Muscle layer of colon (tissue), 2 donors: ENCODE data around the gene OR2L2.

Source experiments
- H3K27ac ChIP-seq: one replicate; pipeline ENCODE4 v1.7.0; 2013; ENCODE audit warnings: low read depth, mild to moderate bottlenecking, low read length, moderate library complexity
- H3K27me3 ChIP-seq, 2 donors: one replicate each; pipeline ENCODE4 v1.7.0; 2013; ENCODE audit warnings: low read length in 2 of 2, mild to moderate bottlenecking in 2 of 2; ENCODE audit not compliant: insufficient read depth in 2 of 2, control insufficient read depth in 1 of 2
- H3K36me3 ChIP-seq: one replicate; pipeline ENCODE4 v1.7.0; 2013; ENCODE audit warnings: mild to moderate bottlenecking, low read length; ENCODE audit not compliant: insufficient read depth
- H3K4me1 ChIP-seq: one replicate; pipeline ENCODE4 v1.7.0; 2013; ENCODE audit warnings: mild to moderate bottlenecking, low read length; ENCODE audit not compliant: insufficient read depth
- H3K4me3 ChIP-seq, 2 donors: one replicate each; pipeline ENCODE4 v1.7.0; 2013; ENCODE audit warnings: low read length in 2 of 2, low read depth in 1 of 2, mild to moderate bottlenecking in 1 of 2, moderate library complexity in 1 of 2
- H3K9ac ChIP-seq: one replicate; pipeline ENCODE4 v1.7.0; 2013; ENCODE audit warnings: low read length
- H3K9me3 ChIP-seq: one replicate; pipeline ENCODE4 v1.7.0; 2013; ENCODE audit warnings: mild to moderate bottlenecking, low read length
- donor health status: abdominal sarcoma.
- donor health status: Adenocarcinoma of cecum.

The OR2L2 gene

GRCh38 chr1:248029770-248030169 lies at the start of gene OR2L2:
OR2L2 (plus strand) TSS chr1:248030070; CDS start chr1:248038268, 8,198 bp downstream.
- Histone ChIP-seq H3K9ac (no peak within 1 kb of the TSS), H3K4me1 (no peaks in the 10 kb centered on the region), H3K27ac (no peak within 1 kb of the TSS), H3K4me3 (no peak within 1 kb of the TSS), H3K27me3 (no peaks in the 10 kb centered on the region), H3K9me3 (no peaks in the 10 kb centered on the region), H3K36me3 (no peaks in the 10 kb centered on the region)

- Histone ChIP-seq H3K9me3 (no peaks in the 10 kb centered on the region), H3K27me3 (no peaks in the 10 kb centered on the region), H3K36me3 (no peaks in the 10 kb centered on the region), H3K4me3 (no peak overlapping the region), H3K9ac (no peak overlapping the region), H3K4me1 (no peaks in the 10 kb centered on the region), H3K27ac (no peak overlapping the region)
Measured at GRCh38 chr1:247992986-247993385, 36.9 kb upstream of the OR2L2 start.

GRCh38 chr1:247998811-247999210 lies 31.1 kb upstream of the OR2L2 start:
- Histone ChIP-seq H3K27ac (no peak overlapping the region), H3K9me3 (no peaks in the 10 kb centered on the region), H3K4me3 (no peak overlapping the region), H3K27me3 (no peaks in the 10 kb centered on the region), H3K4me1 (no peaks in the 10 kb centered on the region), H3K36me3 (no peaks in the 10 kb centered on the region), H3K9ac (no peak overlapping the region)

GRCh38 chr1:248000169-248000568 lies 29.7 kb upstream of the OR2L2 start:
- H3K9me3 ChIP-seq = no peaks in the 10 kb centered on the region
- no peaks in the 10 kb centered on the region for H3K36me3 ChIP-seq
- H3K4me1 ChIP-seq = no peaks in the 10 kb centered on the region
- no peak overlapping the region for H3K9ac ChIP-seq
- H3K27ac ChIP-seq = no peak overlapping the region
- no peak overlapping the region for H3K4me3 ChIP-seq
- H3K27me3 ChIP-seq = no peaks in the 10 kb centered on the region

- Histone ChIP-seq H3K9me3 (no peaks in the 10 kb centered on the region), H3K27me3 (no peaks in the 10 kb centered on the region), H3K9ac (no peak overlapping the region), H3K4me3 (no peak overlapping the region), H3K36me3 (no peaks in the 10 kb centered on the region), H3K27ac (no peak overlapping the region), H3K4me1 (no peaks in the 10 kb centered on the region)
Measured at GRCh38 chr1:248007778-248008177, 22.1 kb upstream of the OR2L2 start.

GRCh38 chr1:248009681-248010080 lies 20.2 kb upstream of the OR2L2 start:
- no peak overlapping the region for H3K9ac ChIP-seq

GRCh38 chr1:248013229-248013710 lies 16.6 kb upstream of the OR2L2 start, which contains the start of gene OR2L5:
OR2L5 (plus strand) TSS chr1:248013660; CDS start chr1:248021948, 8,288 bp downstream.
- no peaks in the 10 kb centered on the region for H3K36me3 ChIP-seq
- H3K27me3 ChIP-seq = no peaks in the 10 kb centered on the region
- no peaks in the 10 kb centered on the region for H3K4me1 ChIP-seq
- no peak within 1 kb of the TSS for H3K4me3 ChIP-seq
- no peak within 1 kb of the TSS for H3K9ac ChIP-seq
- no peaks in the 10 kb centered on the region for H3K9me3 ChIP-seq
- H3K27ac ChIP-seq = no peak within 1 kb of the TSS

More at GRCh38 chr1:248009681-248010080, 20.2 kb upstream of the OR2L2 start:
- Histone ChIP-seq H3K9me3 (no peaks in the 10 kb centered on the region), H3K4me1 (no peaks in the 10 kb centered on the region), H3K36me3 (no peaks in the 10 kb centered on the region), H3K27ac (no peak overlapping the region), H3K27me3 (no peaks in the 10 kb centered on the region), H3K4me3 (no peak overlapping the region)

- Histone ChIP-seq H3K27ac (no peak overlapping the region), H3K4me1 (no peaks in the 10 kb centered on the region), H3K9me3 (no peaks in the 10 kb centered on the region), H3K27me3 (no peaks in the 10 kb centered on the region), H3K36me3 (no peaks in the 10 kb centered on the region), H3K4me3 (no peak overlapping the region), H3K9ac (no peak overlapping the region)
Measured at GRCh38 chr1:248015803-248016202, 14.1 kb upstream of the OR2L2 start.

GRCh38 chr1:248045209-248045608 lies 15.3 kb downstream of the OR2L2 start:
- Histone ChIP-seq H3K4me3 (no peak overlapping the region), H3K9ac (no peak overlapping the region), H3K36me3 (no peaks in the 10 kb centered on the region), H3K27ac (no peak overlapping the region), H3K9me3 (no peaks in the 10 kb centered on the region), H3K27me3 (no peaks in the 10 kb centered on the region), H3K4me1 (no peaks in the 10 kb centered on the region)

- Histone ChIP-seq H3K9me3 (no peaks in the 10 kb centered on the region), H3K4me3 (no peak within 1 kb of the TSS), H3K27me3 (no peaks in the 10 kb centered on the region), H3K4me1 (no peaks in the 10 kb centered on the region), H3K36me3 (no peaks in the 10 kb centered on the region), H3K27ac (no peak within 1 kb of the TSS), H3K9ac (no peak within 1 kb of the TSS)
Measured at GRCh38 chr1:248046536-248046935, 16.7 kb downstream of the OR2L2 start, which contains the start of gene OR2L3. OR2L3 (plus strand) TSS chr1:248046836; CDS start chr1:248060682, 13,846 bp downstream.

GRCh38 chr1:248047008-248047407 lies 17.1 kb downstream of the OR2L2 start:
- no peaks in the 10 kb centered on the region for H3K4me1 ChIP-seq
- no peak overlapping the region for H3K4me3 ChIP-seq
- H3K27me3 ChIP-seq = no peaks in the 10 kb centered on the region
- H3K9ac ChIP-seq = no peak overlapping the region
- H3K9me3 ChIP-seq = no peaks in the 10 kb centered on the region
- no peaks in the 10 kb centered on the region for H3K36me3 ChIP-seq
- H3K27ac ChIP-seq = no peak overlapping the region

- no peak overlapping the region for H3K9ac ChIP-seq
- H3K36me3 ChIP-seq = no peaks in the 10 kb centered on the region
- H3K4me3 ChIP-seq = no peak overlapping the region
- H3K27ac ChIP-seq = no peak overlapping the region
- no peaks in the 10 kb centered on the region for H3K4me1 ChIP-seq
- H3K9me3 ChIP-seq = no peaks in the 10 kb centered on the region
- no peaks in the 10 kb centered on the region for H3K27me3 ChIP-seq
Measured at GRCh38 chr1:248054671-248055070, 24.8 kb downstream of the OR2L2 start.
